ENCODE data around the gene KIF16B.
"Not testable (repeated sequence)": the region's sequence is repeated elsewhere in the genome, so short reads cannot be mapped to it uniquely, and the experiment has no call there.

KIF16B gene

DNA sequence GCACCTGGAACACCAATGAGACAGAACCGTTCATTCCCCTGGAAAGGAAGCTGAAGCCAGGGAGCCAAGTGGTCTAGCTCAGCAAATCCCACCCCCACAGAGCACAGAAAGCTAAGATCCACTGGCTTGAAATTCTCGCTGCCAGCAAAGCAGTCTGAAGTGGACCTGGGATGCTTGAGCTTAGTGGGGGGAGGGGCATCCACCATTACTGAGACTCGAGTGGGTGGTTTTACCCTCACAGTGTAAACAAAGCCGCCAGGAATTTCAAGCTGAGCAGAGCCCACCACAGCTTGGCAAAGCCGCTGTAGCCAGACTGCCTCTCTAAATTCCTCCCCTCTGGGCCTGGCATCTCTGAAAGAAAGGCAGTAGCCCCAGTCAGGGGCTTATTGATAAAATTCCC, 53.1 kb downstream of the KIF16B start:
- no peak for ATAC-seq

DNA sequence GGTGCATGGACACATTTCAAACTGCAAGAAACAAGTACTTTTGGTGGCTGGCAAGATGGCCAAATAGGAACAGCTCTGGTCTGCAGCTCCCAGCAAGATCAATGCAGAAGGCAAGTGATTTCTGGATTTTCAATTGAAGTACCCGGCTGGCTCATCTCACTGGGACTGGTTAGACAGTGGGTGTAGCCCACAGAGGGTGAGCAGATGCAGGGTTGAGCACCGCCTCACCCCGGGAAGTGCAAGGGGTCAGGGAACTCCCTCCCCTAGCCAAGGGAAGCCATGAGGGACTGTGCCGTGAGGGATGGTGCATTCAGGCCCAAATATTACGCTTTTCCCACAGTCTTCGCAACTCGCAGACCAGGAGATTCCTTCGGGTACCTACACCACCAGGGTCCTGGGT, 53.6 kb downstream of the KIF16B start:
- ATAC-seq = not testable (repeated sequence)

DNA sequence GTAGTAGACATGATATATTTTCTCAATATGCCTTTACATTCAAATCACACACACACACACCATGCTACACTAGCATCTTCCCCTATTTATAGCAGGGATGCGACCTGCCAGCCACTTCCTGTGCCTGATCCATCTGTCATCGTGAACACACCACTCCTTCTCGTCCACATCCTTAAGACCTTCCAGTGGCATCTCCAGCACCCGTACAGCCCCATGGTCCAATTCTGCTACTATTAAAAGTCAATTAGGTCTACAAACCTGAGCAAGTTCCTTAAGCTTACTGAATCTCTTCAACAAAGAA, 54.5 kb downstream of the KIF16B start:
- no peak for ATAC-seq

DNA sequence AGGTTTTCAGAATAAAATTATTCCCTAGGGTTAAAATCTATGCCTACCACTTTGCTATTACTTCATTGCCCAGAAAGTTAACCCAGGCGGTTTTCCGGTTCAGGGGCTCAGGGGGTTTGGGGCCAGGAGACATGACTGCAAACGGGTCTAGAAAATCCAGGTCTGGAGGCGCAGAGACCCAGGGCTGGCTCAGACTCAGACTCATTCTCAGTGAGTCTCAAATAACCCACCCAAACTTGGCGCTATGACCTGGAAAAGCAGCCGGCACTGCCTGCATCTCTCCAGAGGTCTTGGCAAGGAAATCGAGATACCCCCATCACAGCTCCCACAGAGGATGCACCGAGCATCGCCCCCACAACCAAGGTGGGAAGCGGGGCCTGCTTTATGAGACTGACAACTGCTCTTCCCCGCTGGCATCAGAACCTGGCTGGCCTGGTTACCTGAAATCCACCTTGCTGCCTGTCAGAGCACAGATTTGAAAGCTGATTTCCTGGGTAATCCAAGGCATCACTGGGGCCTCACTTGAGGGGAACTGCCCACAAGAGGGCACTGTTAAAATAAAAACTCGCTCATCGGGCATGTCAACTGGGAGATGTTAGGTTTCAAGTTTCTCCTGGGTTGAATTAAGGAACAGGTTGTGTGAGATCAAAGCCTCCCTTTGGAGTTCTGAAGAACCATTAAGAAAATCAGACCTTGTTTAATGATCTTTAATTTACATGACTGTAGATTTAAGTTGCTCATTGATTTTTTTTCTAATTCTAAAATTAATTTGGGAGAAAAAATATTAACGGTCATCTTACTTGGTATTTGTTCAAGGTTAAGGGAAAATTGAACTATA, 55.1 kb downstream of the KIF16B start:
- no peak for ATAC-seq

DNA sequence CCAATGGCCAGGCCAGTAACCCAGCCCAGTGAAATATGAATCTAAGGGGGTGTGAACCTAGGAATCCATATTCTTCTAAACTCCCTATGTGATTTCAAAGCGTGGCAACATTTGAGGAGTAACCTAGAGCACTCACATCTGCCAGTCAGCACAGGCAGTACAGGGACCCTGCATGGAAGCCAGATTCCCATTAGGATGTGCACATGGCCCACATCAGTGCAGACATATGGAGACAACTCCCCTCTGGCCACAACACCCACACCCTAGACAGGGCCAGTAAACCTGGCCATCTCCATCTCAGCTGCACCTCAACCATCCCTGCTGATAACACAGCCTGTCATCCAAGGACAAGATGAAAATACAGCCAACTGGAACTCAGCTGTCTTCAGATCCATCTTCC, 56.5 kb downstream of the KIF16B start:
- no peak for ATAC-seq

DNA sequence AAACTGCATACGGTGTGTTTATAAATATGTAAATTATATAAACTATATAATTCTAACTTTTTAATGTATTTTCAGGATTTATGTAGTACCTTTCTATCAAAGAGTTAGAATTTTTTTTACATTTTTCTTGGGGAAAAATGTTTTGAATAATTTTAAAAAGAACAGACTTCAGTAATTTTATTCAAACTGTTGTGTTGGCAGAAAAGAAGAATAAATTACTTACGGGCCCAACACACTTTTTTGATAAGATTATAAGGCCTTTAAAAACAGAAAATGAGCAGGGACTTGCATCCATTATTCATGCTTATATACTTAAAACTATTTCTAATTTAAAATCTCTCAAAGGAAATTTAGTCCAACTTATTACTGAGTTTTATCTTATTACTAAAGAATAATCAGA, 58.2 kb downstream of the KIF16B start:
- ATAC-seq = no peak

DNA sequence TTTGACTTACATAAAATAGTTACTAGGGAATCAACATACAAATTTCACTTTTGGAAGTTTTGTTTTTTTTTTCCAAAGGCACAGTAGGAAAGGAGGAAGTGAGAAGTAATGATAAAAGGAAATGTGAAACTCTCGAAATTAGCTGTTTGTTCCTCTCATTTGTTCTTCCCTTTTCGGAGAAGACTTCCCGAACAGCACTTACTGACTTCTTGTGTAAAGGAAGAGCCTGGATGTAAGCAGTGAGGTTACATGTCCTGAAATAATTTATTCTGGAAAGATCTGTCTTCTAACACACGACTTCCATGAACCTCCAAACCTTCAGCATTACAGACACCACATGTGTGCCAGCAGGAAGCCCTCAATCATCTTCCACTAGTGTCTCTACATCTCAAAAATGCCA, 59.1 kb downstream of the KIF16B start:
- no peak for ATAC-seq

DNA sequence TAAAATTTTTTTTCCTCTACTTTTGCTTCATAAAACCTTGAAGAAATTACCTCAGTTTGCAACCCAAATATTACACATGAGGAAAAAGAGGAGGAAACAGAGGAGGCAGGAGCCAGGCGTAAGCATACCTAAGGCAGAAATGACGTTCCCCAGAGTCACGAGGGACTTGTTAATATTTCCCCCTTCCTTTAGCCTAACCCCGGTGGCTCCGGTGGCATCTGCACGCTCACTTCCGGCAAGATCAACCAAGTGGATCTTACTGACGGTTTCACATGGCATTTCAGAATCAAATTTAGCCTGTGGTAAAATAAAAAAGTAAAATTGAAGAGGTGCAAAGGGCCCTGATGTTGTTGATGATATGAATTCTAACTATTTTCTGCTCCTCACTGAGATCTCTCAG, 67.4 kb downstream of the KIF16B start:
- no peak for ATAC-seq

DNA sequence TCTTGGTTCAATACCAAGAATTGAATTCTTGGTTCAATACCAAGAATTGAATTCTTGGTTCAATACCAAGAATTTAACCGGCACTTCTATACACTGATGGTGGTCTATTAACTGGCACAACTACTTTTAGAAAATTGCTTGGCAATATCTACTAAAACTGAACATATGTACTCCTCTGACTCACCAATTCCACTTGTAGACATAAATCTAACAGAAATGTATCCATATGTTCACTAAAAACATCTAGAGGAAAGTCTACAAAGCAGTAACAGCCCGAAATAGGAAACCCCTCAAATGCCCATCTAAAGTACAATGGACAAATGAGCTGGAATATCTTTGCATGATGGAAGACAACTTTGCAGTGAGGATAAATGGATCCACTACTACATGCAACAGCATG, 71.9 kb downstream of the KIF16B start:
- ATAC-seq = peak in 1 of 2 donors; percentile 17

DNA sequence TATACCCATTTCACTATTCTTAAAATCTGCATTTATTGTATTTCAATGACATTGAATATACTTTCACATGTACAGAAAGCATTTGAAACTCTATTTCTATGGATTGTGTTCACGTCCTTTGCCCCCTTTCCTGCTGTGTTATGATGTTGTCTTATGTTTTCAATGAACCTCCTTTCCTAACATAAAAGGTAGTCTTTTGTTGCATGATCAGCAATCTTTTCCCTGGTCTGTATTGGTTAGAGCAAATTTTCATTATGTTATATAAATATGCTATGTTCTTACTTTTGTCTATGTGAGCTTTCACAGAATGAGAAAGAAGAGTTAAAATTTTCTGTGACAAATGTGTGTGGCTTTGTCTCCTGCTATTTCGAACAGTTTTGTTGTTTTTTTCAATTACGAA, 73.1 kb downstream of the KIF16B start:
- ATAC-seq = no peak

DNA sequence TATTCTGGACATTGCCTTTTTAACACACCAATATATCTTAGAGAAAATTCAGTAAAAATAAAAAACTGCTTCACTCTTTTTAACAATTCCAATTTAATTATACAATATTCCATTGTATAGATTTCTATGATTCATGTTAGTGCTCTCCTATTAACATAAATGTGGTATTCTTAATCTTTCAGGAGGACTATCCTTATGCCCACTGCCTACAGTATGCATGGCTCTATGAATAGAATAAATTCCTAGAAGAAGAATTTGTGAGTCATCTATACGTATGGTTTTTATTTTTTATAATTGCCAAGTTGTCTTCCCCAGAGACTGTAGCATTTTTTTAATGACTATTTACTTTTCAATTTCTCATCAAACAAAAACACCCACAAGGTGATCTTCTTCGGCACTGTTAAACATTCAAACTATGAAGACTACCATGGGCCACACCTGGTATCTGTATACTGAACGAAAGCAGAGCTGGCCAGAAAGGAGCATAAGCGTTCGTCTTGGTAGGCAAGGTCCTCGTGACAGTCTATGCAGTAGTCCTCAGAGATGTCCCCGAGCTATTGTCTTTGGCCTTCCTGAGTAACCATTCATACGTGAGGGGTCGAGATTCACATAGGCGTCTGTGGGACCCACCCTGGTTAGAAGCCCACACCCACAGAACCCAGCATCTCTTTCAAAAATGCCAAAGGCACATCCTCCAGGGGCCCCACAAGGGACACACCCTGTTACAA, 74.6 kb downstream of the KIF16B start:
- ATAC-seq = no peak

DNA sequence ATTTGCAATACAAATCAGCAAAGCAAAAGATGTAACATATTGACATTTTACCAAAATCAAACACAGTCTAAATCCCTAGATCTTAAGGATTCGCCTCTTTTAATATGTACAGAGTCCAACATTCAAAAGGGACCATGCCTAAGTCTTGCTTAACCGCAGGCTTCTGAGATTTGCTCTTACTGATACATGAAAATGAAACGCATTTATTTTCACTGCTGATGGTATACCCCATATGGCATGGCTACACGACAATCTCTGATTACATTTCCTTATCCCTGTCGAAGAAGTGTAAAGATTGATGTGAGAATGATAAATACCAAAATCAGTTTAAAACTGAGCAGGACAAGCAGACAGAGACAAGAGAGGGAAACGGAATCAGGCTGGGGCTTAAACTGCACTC, 75.4 kb downstream of the KIF16B start:
- no peak for ATAC-seq

DNA sequence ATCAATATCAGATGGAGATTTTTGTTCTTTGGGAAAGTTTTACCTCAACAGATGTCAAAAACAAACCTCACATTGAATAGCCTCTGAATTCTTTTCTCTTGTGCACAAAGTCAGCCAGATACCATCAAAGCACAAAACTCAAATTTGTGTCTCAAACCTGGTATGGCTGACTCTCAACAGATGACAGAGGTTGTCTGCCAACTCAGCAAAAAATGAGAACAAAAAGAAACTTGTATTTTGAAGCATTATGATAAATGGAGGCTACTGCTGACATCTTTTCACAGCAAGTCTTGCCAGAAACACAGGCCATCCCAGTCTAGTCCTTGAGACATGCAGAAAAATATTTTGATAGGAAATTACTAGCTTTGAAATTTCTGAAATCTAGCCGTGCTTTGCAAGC, 79.8 kb downstream of the KIF16B start:
- ATAC-seq = no peak

DNA sequence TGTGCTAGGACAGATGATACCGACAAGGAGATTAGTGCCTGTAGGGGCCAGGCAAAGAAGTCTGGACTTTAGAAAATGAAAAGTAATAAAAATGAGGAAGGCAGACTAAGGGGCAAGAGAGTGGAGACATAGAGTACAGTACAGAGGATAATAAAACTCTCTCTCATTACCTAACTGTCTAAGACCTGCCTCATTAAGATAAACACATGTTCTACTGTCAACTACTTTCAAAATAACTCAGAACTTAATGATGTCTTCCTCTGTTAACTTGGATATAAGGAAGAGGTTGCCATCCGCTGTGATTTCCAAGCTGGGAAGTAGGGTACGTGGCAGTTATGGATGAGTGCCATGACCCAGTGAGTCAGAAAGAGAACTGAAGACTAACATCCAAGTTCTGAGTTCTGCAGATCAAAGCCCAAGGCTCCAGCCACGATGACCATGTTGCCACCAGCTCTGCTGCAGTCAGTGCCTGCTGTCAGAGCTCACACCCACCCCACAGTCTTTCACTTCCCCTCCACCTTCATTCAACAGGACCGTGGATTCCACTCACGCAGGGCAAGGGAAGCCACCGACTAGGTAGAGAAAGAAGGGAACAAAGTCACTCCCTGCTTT, 81.8 kb downstream of the KIF16B start:
- no peak for ATAC-seq

DNA sequence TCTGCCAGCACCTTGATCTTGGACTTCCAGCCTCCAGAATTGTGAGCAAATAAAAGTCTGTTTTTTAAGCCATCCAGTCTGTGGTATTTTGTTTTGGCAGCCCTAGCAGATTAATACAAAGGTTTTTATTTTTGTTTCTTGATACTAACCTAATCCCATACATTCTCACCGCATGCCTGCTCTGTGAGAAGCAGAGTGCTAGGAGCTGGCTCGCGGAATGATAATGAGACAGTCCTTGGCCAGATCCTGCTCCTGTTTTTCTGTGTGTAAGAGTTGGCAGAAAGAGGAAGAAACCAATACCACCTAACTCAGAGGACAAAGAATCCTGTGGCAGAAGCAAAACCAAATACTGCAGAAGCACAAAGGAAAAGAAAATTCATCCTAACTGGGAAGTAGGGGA, 82.6 kb downstream of the KIF16B start:
- ATAC-seq = no peak

DNA sequence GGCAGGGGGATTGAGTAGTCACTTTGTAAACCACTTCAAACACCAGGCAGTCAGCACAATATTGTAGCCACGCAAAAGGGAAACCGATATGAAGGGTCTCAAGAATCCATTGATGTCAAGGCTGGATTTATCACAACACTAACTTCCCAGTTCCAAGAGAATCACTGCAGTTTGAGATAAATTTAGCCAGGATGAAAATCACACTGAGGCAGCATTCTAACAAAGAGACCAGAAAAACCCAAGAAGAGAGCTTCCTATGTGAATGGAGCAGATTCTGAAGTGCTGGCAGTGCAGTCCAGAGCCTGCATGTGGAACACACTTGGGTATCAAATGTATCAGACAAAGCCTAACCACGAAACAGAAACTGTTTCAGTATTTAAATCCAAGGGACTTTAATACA, 84.6 kb downstream of the KIF16B start:
- ATAC-seq = no peak

DNA sequence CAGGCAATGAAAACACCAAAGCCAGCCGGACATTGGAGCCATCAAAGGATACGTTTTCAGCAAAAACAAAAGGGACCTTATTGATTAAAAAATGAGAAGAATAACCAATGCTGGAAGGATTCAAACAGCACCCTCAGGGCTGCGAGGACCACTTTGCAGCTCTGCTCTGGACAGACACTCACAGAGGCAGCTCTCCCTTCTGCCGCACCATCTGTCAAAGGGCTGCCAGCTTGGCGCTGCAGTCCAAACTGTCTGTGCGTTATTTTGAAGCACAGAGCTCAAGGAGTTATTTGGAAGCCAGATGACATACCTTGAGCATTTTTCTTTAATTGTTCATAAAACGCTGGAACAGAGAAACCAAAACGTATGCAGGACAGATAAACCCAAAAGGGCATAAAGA, 85.2 kb downstream of the KIF16B start:
- ATAC-seq = no peak

DNA sequence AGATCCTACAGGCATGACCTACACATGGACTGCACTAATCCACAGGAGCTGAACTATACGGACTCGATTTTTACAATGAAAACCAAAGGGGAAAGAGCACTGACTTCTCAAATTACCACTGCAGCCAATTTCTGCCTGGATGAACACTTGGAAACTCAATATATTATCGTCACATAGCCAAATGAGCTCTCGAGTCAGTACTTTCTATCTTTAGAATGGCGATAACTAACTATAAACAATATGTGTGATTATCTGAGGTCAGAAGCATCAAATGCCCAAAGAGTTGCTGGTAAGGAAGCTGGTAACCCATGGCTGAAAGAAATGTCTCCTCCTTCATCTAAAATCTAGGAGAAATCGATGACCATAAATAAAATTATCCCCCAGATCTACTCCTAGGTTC, 86.7 kb downstream of the KIF16B start:
- ATAC-seq = no peak

DNA sequence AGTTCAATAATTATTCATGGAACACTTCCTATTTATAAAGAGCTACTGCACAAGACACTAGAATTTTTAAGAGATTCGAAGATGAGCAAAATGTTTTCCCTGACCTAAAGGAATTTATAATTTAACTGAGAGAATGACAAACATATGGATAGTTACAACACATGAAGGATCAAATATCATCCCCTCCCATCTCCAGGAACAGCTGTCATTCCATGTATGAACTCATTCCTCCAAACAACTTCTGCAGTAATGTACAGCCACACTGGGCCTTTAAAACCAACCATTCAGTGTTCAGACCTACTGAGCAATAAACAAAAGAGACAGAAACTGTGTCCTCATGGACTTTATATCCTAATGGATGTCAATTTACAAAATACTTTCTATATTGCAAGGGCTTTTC, 87.8 kb downstream of the KIF16B start:
- ATAC-seq = no peak

DNA sequence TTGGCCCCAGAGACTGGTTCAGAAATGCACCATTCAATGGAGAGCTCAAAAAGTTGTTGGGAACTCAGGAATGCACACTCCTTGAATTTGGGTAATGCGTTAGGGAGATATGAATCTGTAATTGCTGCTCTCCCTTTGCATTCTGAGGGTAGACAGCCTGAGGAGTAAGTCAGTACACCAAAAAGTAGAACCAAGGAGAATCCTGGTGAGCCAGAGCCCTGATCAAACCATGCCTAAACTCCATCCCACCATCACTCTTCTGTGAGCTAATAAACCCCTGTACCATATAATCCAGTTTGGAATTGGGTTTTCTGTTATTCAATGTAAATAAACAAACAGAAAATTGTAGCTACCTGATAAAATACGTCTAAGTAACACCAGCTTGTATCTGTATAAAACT, 90.2 kb downstream of the KIF16B start:
- no peak for ATAC-seq

DNA sequence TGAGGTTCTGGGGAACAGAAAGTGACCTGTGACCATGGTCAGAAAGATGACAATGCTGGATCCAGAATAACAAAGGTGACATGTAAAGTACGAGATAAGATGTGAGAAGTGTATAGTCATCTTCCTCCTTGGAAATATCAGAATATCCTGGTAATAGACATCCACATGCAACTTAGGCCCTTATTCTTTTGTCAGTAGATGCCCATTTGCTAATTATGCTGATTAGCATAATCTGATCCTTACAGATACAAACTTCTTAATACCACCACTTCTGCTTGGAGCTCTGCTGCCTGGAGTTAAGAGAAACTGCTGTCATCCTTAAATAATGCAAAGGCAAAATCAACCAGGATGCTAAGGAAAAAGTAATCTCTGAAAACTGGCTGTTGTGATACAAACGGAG, 91.3 kb downstream of the KIF16B start:
- ATAC-seq = no peak

DNA sequence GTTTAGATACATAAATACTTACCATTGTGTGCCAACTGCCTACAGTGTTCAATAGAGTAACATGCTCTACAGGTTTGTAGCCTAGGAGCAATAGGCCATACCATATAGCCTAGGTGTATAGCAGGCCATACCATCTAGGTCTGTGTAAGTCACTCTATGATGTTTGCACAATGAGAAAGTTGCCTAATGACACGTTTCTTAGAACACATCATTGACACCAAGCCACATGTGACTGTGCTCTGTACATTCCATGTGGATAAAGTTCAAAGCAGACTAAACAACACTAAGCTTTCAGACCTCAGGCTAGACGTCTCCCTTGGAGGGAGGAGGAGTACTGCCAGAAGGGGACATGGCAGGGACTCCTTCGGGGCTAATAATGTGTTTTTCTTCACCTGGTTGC, 93.6 kb downstream of the KIF16B start:
- no peak for ATAC-seq

DNA sequence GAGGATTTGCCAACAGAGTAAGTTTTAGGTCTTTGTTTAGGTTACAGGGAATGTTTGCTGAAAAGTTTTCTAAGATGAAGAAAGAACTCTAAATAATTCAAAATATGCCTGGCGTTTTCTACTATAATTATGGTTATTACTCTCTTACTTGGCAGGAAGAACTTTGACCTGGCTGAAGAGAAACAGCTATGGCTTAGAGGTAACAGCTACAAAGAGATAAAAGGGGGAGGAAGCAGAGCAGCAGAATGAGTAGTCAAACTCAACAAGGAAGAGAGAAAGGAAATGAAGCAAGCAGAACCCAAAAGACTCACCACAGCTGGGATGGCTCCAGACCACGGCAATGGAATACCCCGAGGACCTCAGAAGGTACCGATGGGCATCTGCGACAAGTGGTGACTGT, 95.6 kb downstream of the KIF16B start:
- ATAC-seq = no peak

DNA sequence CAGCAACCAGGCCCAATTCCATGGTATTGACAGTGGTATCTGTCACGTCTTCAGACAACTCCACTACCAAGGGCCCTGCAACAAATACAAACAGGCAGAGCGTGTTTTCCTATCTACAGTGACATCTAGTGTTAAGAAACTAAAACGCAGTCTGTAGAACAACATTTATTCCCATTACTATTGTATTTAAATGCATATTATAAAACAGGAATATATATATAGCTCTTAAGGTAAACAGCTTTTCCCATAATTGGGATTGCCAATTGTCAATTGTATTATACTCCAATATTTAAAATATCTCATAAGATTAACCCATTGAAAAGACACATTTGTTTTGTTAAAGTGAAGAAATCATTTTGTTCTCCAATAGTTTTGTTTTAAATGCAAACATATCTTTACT, 97.2 kb downstream of the KIF16B start:
- no peak for ATAC-seq

Measured in activated CD4-positive, CD25-positive, alpha-beta regulatory T cell treated with anti-CD3 and anti-CD28 coated beads, Interleukin-2, amount 50 U/mL, for 24 hours (primary cell).